Activated T-cell treated with anti-CD3 and anti-CD28 coated beads, Interleukin-2, amount 50 U/mL, for 4 hours (primary cell): ENCODE data around the gene SDF2L1. TPM values are rescaled to one million over a fixed set of nuclear protein-coding genes. Genes with fewer than 3 reads are reported as not detected.

ENCODE experiments used
- ATAC-seq, 2 donors: fragments of 200-7000 bp; cut with Tn5 transposase; one replicate each; pipeline ENCODE4 v1.10.0; 2021
- DNase-seq: peaks from one replicate; pipeline ENCODE4 v3.0.0-alpha.2; 2020
- H3K27me3 Mint-ChIP-seq: one replicate; pipeline ENCODE4 v1.8.0; 2021; ENCODE audit warnings: low read depth, mixed read lengths
- H3K36me3 Mint-ChIP-seq: one replicate; pipeline ENCODE4 v1.8.0; 2022; ENCODE audit warnings: mixed read lengths; ENCODE audit not compliant: insufficient read depth
- H3K4me1 Mint-ChIP-seq: one replicate; pipeline ENCODE4 v1.8.0; 2021; ENCODE audit warnings: low read depth, mixed read lengths
- H3K4me3 Mint-ChIP-seq: one replicate; pipeline ENCODE4 v1.8.0; 2021; ENCODE audit warnings: mild to moderate bottlenecking, moderate library complexity, mixed read lengths
- H3K9me3 Mint-ChIP-seq: one replicate; pipeline ENCODE4 v1.8.0; 2021; ENCODE audit warnings: mixed read lengths
- total RNA-seq, 3 donors: library from RNA; stranded (reverse); gene quantifications; one replicate each; pipeline ENCODE4 v1.2.1, GENCODE V29; 2021

SDF2L1 gene
- total RNA-seq, 3 donors from 2014 or later, result 151 to 173 (median 163) TPM

GRCh38 chr22:21657020-21657359, 14.9 kb downstream of the SDF2L1 start:
- H3K27me3 Mint-ChIP-seq, result no peaks in the 10 kb centered on the region
- no peaks in the 10 kb centered on the region for H3K36me3 Mint-ChIP-seq
- DNase-seq (no peak), ATAC-seq (no peak)
- peak overlapping the region; percentile 71 for H3K4me3 Mint-ChIP-seq
- H3K9me3 Mint-ChIP-seq, result no peaks in the 10 kb centered on the region
- H3K4me1 Mint-ChIP-seq, result peaks cover 15% of the 10 kb centered on the region

GRCh38 chr22:21657360-21658032, 15.4 kb downstream of the SDF2L1 start:
- no peaks in the 10 kb centered on the region for H3K27me3 Mint-ChIP-seq
- H3K36me3 Mint-ChIP-seq, result no peaks in the 10 kb centered on the region
- peaks cover 15% of the 10 kb centered on the region for H3K4me1 Mint-ChIP-seq
- H3K4me3 Mint-ChIP-seq, result peak overlapping the region; percentile 83
- peak; percentile 64 for DNase-seq
- peak; percentile 95 to 97 for ATAC-seq
- H3K9me3 Mint-ChIP-seq, result no peaks in the 10 kb centered on the region

GRCh38 chr22:21659864-21660525, 17.9 kb downstream of the SDF2L1 start:
- Mint-ChIP-seq H3K4me3 (no peak overlapping the region), H3K4me1 (peaks cover 15% of the 10 kb centered on the region), H3K27me3 (no peaks in the 10 kb centered on the region), H3K9me3 (no peaks in the 10 kb centered on the region), H3K36me3 (no peaks in the 10 kb centered on the region)
- DNase-seq (no peak), ATAC-seq (no peak)

GRCh38 chr22:21660904-21661303, 18.8 kb downstream of the SDF2L1 start:
- Mint-ChIP-seq H3K36me3 (no peaks in the 10 kb centered on the region), H3K27me3 (no peaks in the 10 kb centered on the region), H3K9me3 (no peaks in the 10 kb centered on the region), H3K4me1 (peaks cover 21% of the 10 kb centered on the region), H3K4me3 (no peak overlapping the region)
- no peak for DNase-seq
- no peak for ATAC-seq

GRCh38 chr22:21661991-21662390, 19.9 kb downstream of the SDF2L1 start:
- no peak for ATAC-seq
- H3K4me1 Mint-ChIP-seq, result peaks cover 19% of the 10 kb centered on the region
- H3K36me3 Mint-ChIP-seq, result no peaks in the 10 kb centered on the region
- DNase-seq, result no peak
- H3K9me3 Mint-ChIP-seq, result no peaks in the 10 kb centered on the region
- no peak overlapping the region for H3K4me3 Mint-ChIP-seq
- H3K27me3 Mint-ChIP-seq, result no peaks in the 10 kb centered on the region

- peaks cover 21% of the 10 kb centered on the region for H3K4me1 Mint-ChIP-seq
- H3K9me3 Mint-ChIP-seq, result no peaks in the 10 kb centered on the region
- DNase-seq (no peak), ATAC-seq (no peak)
- no peaks in the 10 kb centered on the region for H3K27me3 Mint-ChIP-seq
- no peaks in the 10 kb centered on the region for H3K36me3 Mint-ChIP-seq
- H3K4me3 Mint-ChIP-seq, result peak overlapping the region; percentile 52
These were observed 21.6 kb downstream of the SDF2L1 start for GRCh38 chr22:21663738-21664137.

- no peaks in the 10 kb centered on the region for H3K27me3 Mint-ChIP-seq
- no peak for DNase-seq
- peaks cover 5% of the 10 kb centered on the region for H3K36me3 Mint-ChIP-seq
- ATAC-seq, result no peak
- H3K4me1 Mint-ChIP-seq, result peaks cover 28% of the 10 kb centered on the region
- peak overlapping the region; percentile 100 for H3K4me3 Mint-ChIP-seq
- no peaks in the 10 kb centered on the region for H3K9me3 Mint-ChIP-seq
These were observed 23.1 kb downstream of the SDF2L1 start for GRCh38 chr22:21665047-21665851.

- Mint-ChIP-seq H3K4me3 (peak overlapping the region; percentile 100), H3K36me3 (peaks cover 10% of the 10 kb centered on the region), H3K27me3 (no peaks in the 10 kb centered on the region), H3K4me1 (peaks cover 30% of the 10 kb centered on the region), H3K9me3 (no peaks in the 10 kb centered on the region)
- DNase-seq, result no peak
- ATAC-seq, result no peak
These were observed 24.7 kb downstream of the SDF2L1 start for GRCh38 chr22:21666786-21667185.

- H3K4me3 Mint-ChIP-seq, result peak overlapping the region; percentile 40
- ATAC-seq, result no peak
- no peaks in the 10 kb centered on the region for H3K27me3 Mint-ChIP-seq
- H3K9me3 Mint-ChIP-seq, result no peaks in the 10 kb centered on the region
- H3K4me1 Mint-ChIP-seq, result peaks cover 30% of the 10 kb centered on the region
- H3K36me3 Mint-ChIP-seq, result peaks cover 24% of the 10 kb centered on the region
- no peak for DNase-seq
These were observed 26.9 kb downstream of the SDF2L1 start for GRCh38 chr22:21669026-21669425.

GRCh38 chr22:21672107-21672629, 30.1 kb downstream of the SDF2L1 start:
- no peak for DNase-seq
- H3K27me3 Mint-ChIP-seq, result no peaks in the 10 kb centered on the region
- peaks cover 41% of the 10 kb centered on the region for H3K36me3 Mint-ChIP-seq
- ATAC-seq, result no peak
- peaks cover 16% of the 10 kb centered on the region for H3K4me1 Mint-ChIP-seq
- H3K4me3 Mint-ChIP-seq, result no peak overlapping the region
- no peaks in the 10 kb centered on the region for H3K9me3 Mint-ChIP-seq

GRCh38 chr22:21673534-21674321, 31.6 kb downstream of the SDF2L1 start:
- H3K4me1 Mint-ChIP-seq, result peaks cover 9% of the 10 kb centered on the region
- H3K4me3 Mint-ChIP-seq, result no peak overlapping the region
- no peaks in the 10 kb centered on the region for H3K27me3 Mint-ChIP-seq
- H3K9me3 Mint-ChIP-seq, result no peaks in the 10 kb centered on the region
- DNase-seq, result no peak
- peaks cover 44% of the 10 kb centered on the region for H3K36me3 Mint-ChIP-seq
- no peak for ATAC-seq

- no peak for DNase-seq
- Mint-ChIP-seq H3K36me3 (peaks cover 41% of the 10 kb centered on the region), H3K4me3 (no peak overlapping the region), H3K4me1 (peaks cover 4% of the 10 kb centered on the region), H3K9me3 (no peaks in the 10 kb centered on the region), H3K27me3 (no peaks in the 10 kb centered on the region)
- no peak for ATAC-seq
These were observed 32.6 kb downstream of the SDF2L1 start for GRCh38 chr22:21674638-21675245.

GRCh38 chr22:21677606-21678443, 35.7 kb downstream of the SDF2L1 start:
- Mint-ChIP-seq H3K36me3 (peaks cover 30% of the 10 kb centered on the region), H3K4me1 (no peaks in the 10 kb centered on the region), H3K27me3 (no peaks in the 10 kb centered on the region), H3K4me3 (no peak overlapping the region), H3K9me3 (no peaks in the 10 kb centered on the region)
- DNase-seq, result no peak
- no peak for ATAC-seq
